ENCODE results near the gene PARN. TPM values are rescaled to one million over a fixed set of nuclear protein-coding genes. Genes with fewer than 3 reads are reported as not detected.

Gene PARN
- total and polyA plus RNA-seq, 4 donors: 8.1 to 32.2 (median 22.0) TPM

DNA sequence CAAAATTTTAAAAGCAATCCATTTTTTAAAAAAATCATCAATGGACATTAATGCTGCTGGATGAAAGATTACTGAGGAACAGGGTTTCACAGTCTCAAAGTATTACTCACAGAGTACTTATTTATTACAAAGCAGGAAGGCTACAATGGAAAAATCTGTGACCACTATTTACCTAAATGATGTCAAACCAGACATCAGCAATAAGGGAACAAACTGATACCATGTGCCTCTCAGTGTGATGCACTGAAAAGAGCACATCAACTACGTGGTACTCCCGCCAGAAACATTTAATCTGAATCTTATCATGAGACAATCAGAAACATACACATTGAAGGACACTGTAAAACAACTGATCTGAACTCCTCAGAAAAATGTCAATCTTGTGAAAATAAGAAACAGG, 124.2 kb downstream of the PARN start:
- Histone ChIP-seq H3K4me1 (ENCODE audit: control insufficient read depth in 1 of 2, insufficient read depth in 2 of 2, low read length in 2 of 2) (peaks cover 7 to 10% of the 10 kb centered on the region in 2 donors), H3K36me3 (ENCODE audit: control insufficient read depth in 1 of 2, insufficient read depth in 2 of 2, low read length in 1 of 2) (no peaks in the 10 kb centered on the region), H3K9me3 (ENCODE audit: control insufficient read depth, low read length) (no peaks in the 10 kb centered on the region), H3K27ac (ENCODE audit: low read depth in 1 of 2, low read length in 2 of 2) (no peak overlapping the region), H3K4me3 (ENCODE audit: low read length in 2 of 2) (no peak overlapping the region), H3K27me3 (ENCODE audit: control insufficient read depth in 1 of 2, insufficient read depth in 2 of 2, low read length in 1 of 2) (no peaks in the 10 kb centered on the region)
- 10 to 15% methylated on average over 2 of the region's 2 CpGs for WGBS, 2 donors
- no peak for DNase-seq
- intact Hi-C loops (cut with DNase I): loop anchor here in 1 of 2 donors (10.0 kb wide), 1 partner anchor 101 kb away; no protein-coding TSS in a partner anchor
- no peak for ATAC-seq (ENCODE audit: low FRiP score)

DNA sequence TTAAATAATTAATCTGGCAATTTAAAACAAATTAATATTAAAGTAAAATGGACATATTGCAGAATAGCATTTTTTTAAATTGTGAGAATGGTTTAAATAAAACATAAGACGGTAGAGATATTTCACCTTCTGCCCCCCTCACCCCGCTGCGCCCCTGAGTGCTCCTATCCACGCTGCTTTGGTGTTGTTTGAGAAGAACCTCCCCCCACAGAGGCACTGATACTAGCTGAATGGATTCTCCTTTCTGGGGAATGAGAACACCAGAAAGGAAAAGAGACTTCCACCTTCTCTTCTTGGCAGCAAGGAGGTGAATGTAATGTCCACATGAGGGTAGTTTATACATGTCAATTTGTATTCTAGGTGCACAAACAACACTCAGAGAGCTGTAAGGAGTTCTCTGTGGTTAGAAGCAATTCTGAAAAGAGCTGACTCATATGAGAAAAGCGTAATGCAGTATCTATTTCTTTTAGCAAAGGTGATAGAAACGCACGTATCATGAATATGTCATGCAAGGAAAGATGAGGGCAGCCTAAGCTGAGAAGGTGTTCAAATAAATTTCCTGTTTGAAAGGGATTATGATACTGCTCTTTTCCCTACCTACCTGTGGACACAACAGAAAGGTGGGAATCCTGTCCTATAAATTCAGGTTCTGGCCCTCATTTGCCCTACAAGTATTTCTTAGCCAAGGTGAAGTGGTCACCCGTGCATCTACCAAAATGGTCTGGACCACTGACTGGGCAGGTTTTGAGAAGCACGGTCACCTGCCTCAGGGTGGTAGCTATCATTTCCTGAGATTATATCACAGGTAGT, 126.9 kb downstream of the PARN start:
- no peak for DNase-seq
- intact Hi-C loops (cut with DNase I): loop anchor here in 1 of 2 donors (10.0 kb wide), 1 partner anchor 98 kb away; no protein-coding TSS in a partner anchor
- WGBS, 2 donors: 95 to 97% methylated on average over 9 of the region's 9 CpGs
- Histone ChIP-seq H3K9me3 (ENCODE audit: control insufficient read depth, low read length) (no peaks in the 10 kb centered on the region), H3K27me3 (ENCODE audit: control insufficient read depth in 1 of 2, insufficient read depth in 2 of 2, low read length in 1 of 2) (no peaks in the 10 kb centered on the region), H3K36me3 (ENCODE audit: control insufficient read depth in 1 of 2, insufficient read depth in 2 of 2, low read length in 1 of 2) (no peaks in the 10 kb centered on the region), H3K27ac (ENCODE audit: low read depth in 1 of 2, low read length in 2 of 2) (no peak overlapping the region), H3K4me3 (ENCODE audit: low read length in 2 of 2) (no peak overlapping the region), H3K4me1 (ENCODE audit: control insufficient read depth in 1 of 2, insufficient read depth in 2 of 2, low read length in 2 of 2) (peaks cover 7 to 13% of the 10 kb centered on the region in 2 donors)
- ATAC-seq (ENCODE audit: low FRiP score): no peak

DNA sequence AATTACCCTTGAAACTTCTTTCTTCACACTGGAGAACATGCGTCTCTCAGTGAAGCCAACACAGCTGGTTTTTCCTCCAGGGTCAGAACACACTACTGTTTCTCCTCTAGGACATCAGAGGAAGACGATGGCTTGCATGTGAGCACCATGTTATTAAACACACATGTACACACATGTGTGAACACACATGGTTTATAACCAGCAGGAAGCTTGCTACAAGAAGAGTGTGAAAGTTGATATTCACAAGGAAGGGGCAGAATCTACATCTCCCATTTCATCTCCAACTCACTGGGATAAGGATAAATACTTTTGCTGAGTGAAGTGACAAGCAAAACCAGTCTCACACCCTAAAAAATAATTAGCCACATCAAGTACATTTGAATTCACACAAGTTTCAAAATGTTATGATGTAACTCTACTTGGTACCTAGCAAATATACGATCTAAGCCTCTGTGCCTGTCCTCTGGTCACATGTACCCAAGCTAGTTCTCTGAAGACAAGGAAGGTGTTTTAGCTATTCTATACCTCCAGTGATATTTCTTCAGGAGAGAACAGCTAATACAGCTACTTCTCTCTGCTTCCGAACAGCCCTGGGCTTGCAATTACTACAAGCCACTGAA, 127.7 kb downstream of the PARN start:
- ATAC-seq (ENCODE audit: low FRiP score) (no peak), DNase-seq (no peak)
- Histone ChIP-seq H3K36me3 (ENCODE audit: control insufficient read depth in 1 of 2, insufficient read depth in 2 of 2, low read length in 1 of 2) (no peaks in the 10 kb centered on the region), H3K4me3 (ENCODE audit: low read length in 2 of 2) (no peak overlapping the region), H3K27ac (ENCODE audit: low read depth in 1 of 2, low read length in 2 of 2) (peak overlapping the region; percentile 51 to 79), H3K4me1 (ENCODE audit: control insufficient read depth in 1 of 2, insufficient read depth in 2 of 2, low read length in 2 of 2) (peaks cover 7 to 13% of the 10 kb centered on the region in 2 donors), H3K27me3 (ENCODE audit: control insufficient read depth in 1 of 2, insufficient read depth in 2 of 2, low read length in 1 of 2) (no peaks in the 10 kb centered on the region), H3K9me3 (ENCODE audit: control insufficient read depth, low read length) (no peaks in the 10 kb centered on the region)
- intact Hi-C loops (cut with DNase I): loop anchor here in 1 of 2 donors (10.0 kb wide), 1 partner anchor 98 kb away; no protein-coding TSS in a partner anchor
- WGBS, 2 donors: 79 to 80% methylated on average over 4 of the region's 4 CpGs

DNA sequence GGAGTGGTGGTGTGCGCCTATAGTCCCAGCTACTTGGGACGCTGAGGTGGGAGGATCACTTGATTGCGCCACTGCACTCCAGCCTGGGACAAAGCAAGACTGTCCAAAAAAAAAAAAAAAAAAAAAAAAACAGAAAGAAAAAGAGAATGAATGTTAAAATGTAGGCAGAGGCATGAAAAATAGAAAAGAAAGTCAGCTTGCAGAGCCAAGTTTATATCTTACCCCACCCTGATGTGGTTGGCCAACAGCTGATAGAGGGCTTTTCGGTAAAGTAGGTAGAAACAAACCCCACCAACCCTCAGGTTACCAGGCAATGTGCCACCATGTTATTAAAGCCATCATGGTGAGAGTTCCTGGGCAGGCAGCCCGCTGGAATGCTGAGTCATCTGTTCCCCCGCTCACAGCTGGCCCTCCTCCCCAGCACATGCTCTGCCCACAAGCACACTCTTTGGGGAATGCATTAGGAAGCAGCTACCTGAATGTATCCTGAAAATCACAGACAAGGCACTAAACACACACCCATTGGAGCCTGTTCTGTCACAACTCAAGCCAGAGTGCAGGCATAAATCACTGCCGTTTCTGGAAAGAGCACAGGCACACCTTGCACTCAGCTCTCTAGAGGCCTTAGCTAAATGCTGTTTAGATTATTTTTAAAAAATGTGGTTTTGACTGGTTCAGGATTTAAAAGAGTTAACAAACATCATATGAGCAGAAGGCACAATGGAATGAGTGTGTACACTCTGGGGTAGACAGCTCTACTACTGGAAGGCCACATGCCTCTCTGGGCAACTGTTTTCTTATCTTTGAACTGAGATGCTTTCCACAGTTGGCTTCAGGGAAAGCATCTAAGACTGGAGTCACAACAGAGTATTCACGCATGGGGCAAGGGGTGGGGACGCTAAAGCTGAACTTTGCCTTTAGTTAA, 128.5 kb downstream of the PARN start:
- DNase-seq (peak; percentile 92 to 95), ATAC-seq (ENCODE audit: low FRiP score) (peak; percentile 94)
- no peak overlapping the region for H3K4me3 ChIP-seq (ENCODE audit: low read length in 2 of 2)
- 12 to 13% methylated on average over 9 of the region's 9 CpGs for WGBS, 2 donors
- H3K36me3 ChIP-seq (ENCODE audit: control insufficient read depth in 1 of 2, insufficient read depth in 2 of 2, low read length in 1 of 2): no peaks in the 10 kb centered on the region
- intact Hi-C loops (cut with DNase I): loop anchor here in 1 of 2 donors (10.0 kb wide), 1 partner anchor 97 kb away; no protein-coding TSS in a partner anchor
- no peaks in the 10 kb centered on the region for H3K9me3 ChIP-seq (ENCODE audit: control insufficient read depth, low read length)
- peaks cover 10 to 13% of the 10 kb centered on the region in 2 donors for H3K4me1 ChIP-seq (ENCODE audit: control insufficient read depth in 1 of 2, insufficient read depth in 2 of 2, low read length in 2 of 2)
- H3K27ac ChIP-seq (ENCODE audit: low read depth in 1 of 2, low read length in 2 of 2): peak overlapping the region; percentile 51 to 79
- H3K27me3 ChIP-seq (ENCODE audit: control insufficient read depth in 1 of 2, insufficient read depth in 2 of 2, low read length in 1 of 2): no peaks in the 10 kb centered on the region

DNA sequence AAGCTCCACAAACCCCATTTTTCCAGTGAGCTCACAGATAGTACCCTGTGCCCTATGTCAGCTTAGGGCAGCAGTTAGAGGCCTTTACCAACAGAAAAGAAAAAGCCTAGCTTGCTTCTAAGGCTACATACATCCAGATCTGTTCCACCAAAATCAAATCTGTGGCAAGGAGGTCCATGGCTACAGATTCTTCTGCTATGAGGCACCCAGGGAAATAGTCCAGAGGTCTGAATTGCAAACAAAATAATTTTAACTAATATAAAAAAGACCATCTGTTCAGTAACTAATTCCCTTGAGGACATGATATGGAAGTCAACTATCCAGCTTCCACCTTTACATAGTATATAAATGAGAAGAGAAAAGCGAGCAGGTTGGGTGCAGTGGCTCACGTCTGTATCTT, 129.3 kb downstream of the PARN start:
- H3K27me3 ChIP-seq (ENCODE audit: control insufficient read depth in 1 of 2, insufficient read depth in 2 of 2, low read length in 1 of 2): no peaks in the 10 kb centered on the region
- H3K36me3 ChIP-seq (ENCODE audit: control insufficient read depth in 1 of 2, insufficient read depth in 2 of 2, low read length in 1 of 2): no peaks in the 10 kb centered on the region
- peak overlapping the region in 1 of 2 donors; percentile 44 for H3K27ac ChIP-seq (ENCODE audit: low read depth in 1 of 2, low read length in 2 of 2)
- intact Hi-C loops (cut with DNase I): loop anchor here in 1 of 2 donors (10.0 kb wide), 1 partner anchor 96 kb away; no protein-coding TSS in a partner anchor
- no peak overlapping the region for H3K4me3 ChIP-seq (ENCODE audit: low read length in 2 of 2)
- no peaks in the 10 kb centered on the region for H3K9me3 ChIP-seq (ENCODE audit: control insufficient read depth, low read length)
- DNase-seq: no peak
- WGBS, 2 donors: 86 to 88% methylated on average over 2 of the region's 2 CpGs
- peaks cover 8 to 11% of the 10 kb centered on the region in 2 donors for H3K4me1 ChIP-seq (ENCODE audit: control insufficient read depth in 1 of 2, insufficient read depth in 2 of 2, low read length in 2 of 2)
- no peak for ATAC-seq (ENCODE audit: low FRiP score)

DNA sequence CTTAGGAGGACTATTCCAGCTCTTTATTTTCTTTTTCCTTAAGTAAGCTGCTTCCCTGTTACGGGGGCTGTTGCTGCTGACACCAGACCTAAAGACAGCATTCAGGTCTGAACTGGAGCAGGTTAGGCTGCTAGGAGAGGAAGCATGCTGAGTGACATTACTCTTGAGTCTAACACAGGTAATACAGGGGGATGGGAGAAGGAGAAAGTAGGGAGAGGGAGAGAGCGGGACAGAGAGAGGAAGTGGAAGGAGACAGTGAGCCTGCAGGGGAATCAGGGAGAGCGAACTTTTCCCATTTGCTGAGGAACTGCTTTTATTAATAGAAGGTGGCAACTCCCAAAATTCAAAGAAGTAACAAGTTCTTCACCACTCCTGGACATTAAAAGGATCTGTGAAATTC, 130.9 kb downstream of the PARN start:
- no peaks in the 10 kb centered on the region for H3K27me3 ChIP-seq (ENCODE audit: control insufficient read depth in 1 of 2, insufficient read depth in 2 of 2, low read length in 1 of 2)
- 72 to 93% methylated on average over 3 of the region's 3 CpGs for WGBS, 2 donors
- no peaks in the 10 kb centered on the region for H3K36me3 ChIP-seq (ENCODE audit: control insufficient read depth in 1 of 2, insufficient read depth in 2 of 2, low read length in 1 of 2)
- ATAC-seq (ENCODE audit: low FRiP score) (no peak), DNase-seq (no peak)
- H3K4me3 ChIP-seq (ENCODE audit: low read length in 2 of 2): no peak overlapping the region
- peaks cover 8 to 10% of the 10 kb centered on the region in 2 donors for H3K4me1 ChIP-seq (ENCODE audit: control insufficient read depth in 1 of 2, insufficient read depth in 2 of 2, low read length in 2 of 2)
- H3K9me3 ChIP-seq (ENCODE audit: control insufficient read depth, low read length): no peaks in the 10 kb centered on the region
- intact Hi-C loops (cut with DNase I): no loop called here
- no peak overlapping the region for H3K27ac ChIP-seq (ENCODE audit: low read depth in 1 of 2, low read length in 2 of 2)

DNA sequence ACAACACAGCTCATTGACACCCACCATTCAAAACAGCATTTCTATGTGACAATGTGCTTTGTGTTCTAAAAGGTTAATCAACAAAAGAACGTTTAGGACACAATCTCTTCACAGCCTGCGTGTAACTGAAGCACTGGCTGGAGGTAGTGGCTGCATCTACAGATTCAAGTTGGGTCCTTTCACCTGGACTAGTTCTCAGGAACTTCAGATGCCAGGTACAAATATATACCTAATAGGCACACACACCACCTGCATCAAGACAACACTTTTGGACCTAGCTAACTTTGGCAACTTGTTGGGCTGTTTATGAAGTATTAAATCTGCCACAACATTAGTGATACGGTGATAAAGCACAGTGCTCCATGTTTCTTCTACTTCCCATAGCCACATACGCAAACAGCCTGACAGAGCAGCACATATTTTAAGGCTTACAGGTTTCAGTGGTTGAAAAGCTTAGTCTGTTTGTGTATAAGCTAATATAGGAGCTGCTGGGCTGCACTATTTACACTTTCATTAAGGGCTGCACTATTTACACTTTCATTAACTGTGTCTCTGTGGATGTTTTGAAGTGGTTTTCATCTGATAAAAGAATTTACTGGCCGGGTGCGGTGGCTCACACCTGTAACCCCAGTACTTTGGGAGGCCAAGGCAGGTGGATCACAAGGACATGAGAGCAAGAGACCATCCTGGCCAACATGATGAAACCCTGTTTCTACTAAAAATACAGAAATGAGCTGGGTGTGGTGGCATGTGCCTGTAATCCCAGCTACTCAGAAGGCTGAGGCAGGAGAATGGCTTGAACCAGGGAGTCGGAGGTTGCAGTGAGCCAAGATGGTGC, 132.6 kb downstream of the PARN start:
- Histone ChIP-seq H3K9me3 (ENCODE audit: control insufficient read depth, low read length) (no peaks in the 10 kb centered on the region), H3K27me3 (ENCODE audit: control insufficient read depth in 1 of 2, insufficient read depth in 2 of 2, low read length in 1 of 2) (no peaks in the 10 kb centered on the region), H3K4me3 (ENCODE audit: low read length in 2 of 2) (no peak overlapping the region), H3K27ac (ENCODE audit: low read depth in 1 of 2, low read length in 2 of 2) (no peak overlapping the region), H3K4me1 (ENCODE audit: control insufficient read depth in 1 of 2, insufficient read depth in 2 of 2, low read length in 2 of 2) (peaks cover 8 to 10% of the 10 kb centered on the region in 2 donors), H3K36me3 (ENCODE audit: control insufficient read depth in 1 of 2, insufficient read depth in 2 of 2, low read length in 1 of 2) (no peaks in the 10 kb centered on the region)
- intact Hi-C loops (cut with DNase I): no loop called here
- DNase-seq: no peak
- ATAC-seq (ENCODE audit: low FRiP score): no peak
- WGBS, 2 donors: 66 to 70% methylated on average over 7 of the region's 7 CpGs
